Esophagus squamous epithelium (tissue), 4 donors: ENCODE results near the gene ADAMTSL1.

Experiments
- CTCF ChIP-seq, 6 experiments: fragments of 450-650 bp in 4 of 6; fragments of 200-600 bp in 2 of 6; sonication (generic) in 2 of 6; IDR thresholded peaks; one replicate each; pipeline ENCODE4 v1.5.1; 2016 to 2019; ENCODE audit warnings: antibody characterized with exemption in 6 of 6, mild to moderate bottlenecking in 4 of 6, moderate library complexity in 4 of 6
- POLR2A ChIP-seq, 4 donors: fragments of 450-650 bp; IDR thresholded peaks; one replicate each; pipeline ENCODE4 v1.6.1; 2017; ENCODE audit warnings: antibody characterized with exemption in 4 of 4, mild to moderate bottlenecking in 4 of 4, moderate library complexity in 3 of 4

GRCh38 chr9:18755263-18755662, 281.3 kb downstream of the ADAMTSL1 start:
- TF ChIP-seq CTCF (IDR thresholded peaks at IDR 0.05) = no peak
- no peak for TF ChIP-seq POLR2A (IDR thresholded peaks at IDR 0.05)
